ENCODE measurements around the gene SLIT3.

DNA sequence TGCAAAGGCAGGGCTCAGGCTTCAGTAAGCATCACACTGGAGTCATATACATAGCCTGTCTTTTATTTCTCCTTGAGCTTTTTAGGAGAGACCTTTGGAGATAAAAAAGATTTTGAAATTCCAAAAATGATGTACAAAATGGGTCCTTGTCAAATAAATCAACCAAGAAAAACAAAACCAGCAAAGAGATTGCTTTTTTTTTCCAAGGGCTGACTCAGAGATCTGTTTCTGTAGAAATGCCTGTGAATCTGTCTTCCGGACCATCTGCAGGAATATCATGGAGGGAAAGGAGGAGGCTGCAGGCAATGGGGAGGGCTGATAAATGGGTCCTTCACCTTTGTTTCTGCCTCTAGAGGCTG lies 77.4 kb downstream of the SLIT3 start:
- TF ChIP-seq, protein P1, sequence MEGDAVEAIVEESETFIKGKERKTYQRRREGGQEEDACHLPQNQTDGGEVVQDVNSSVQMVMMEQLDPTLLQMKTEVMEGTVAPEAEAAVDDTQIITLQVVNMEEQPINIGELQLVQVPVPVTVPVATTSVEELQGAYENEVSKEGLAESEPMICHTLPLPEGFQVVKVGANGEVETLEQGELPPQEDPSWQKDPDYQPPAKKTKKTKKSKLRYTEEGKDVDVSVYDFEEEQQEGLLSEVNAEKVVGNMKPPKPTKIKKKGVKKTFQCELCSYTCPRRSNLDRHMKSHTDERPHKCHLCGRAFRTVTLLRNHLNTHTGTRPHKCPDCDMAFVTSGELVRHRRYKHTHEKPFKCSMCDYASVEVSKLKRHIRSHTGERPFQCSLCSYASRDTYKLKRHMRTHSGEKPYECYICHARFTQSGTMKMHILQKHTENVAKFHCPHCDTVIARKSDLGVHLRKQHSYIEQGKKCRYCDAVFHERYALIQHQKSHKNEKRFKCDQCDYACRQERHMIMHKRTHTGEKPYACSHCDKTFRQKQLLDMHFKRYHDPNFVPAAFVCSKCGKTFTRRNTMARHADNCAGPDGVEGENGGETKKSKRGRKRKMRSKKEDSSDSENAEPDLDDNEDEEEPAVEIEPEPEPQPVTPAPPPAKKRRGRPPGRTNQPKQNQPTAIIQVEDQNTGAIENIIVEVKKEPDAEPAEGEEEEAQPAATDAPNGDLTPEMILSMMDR (IDR thresholded peaks at IDR 0.05): no peak
- TF ChIP-seq POLR2A (IDR thresholded peaks at IDR 0.05): no peak

Data from right lobe of liver (tissue), 4 donors.